Bone marrow (tissue), 2 donors: Measurements from ENCODE around the gene HIBADH.
"Not testable (repeated sequence)": the region's sequence is repeated elsewhere in the genome, so short reads cannot be mapped to it uniquely, and the experiment has no call there.

ENCODE experiments used
- DNase-seq, 2 donors: peaks; one replicate each; lab custom pipeline; 2025; lab: John Stamatoyannopoulos, UW

The HIBADH gene

DNA sequence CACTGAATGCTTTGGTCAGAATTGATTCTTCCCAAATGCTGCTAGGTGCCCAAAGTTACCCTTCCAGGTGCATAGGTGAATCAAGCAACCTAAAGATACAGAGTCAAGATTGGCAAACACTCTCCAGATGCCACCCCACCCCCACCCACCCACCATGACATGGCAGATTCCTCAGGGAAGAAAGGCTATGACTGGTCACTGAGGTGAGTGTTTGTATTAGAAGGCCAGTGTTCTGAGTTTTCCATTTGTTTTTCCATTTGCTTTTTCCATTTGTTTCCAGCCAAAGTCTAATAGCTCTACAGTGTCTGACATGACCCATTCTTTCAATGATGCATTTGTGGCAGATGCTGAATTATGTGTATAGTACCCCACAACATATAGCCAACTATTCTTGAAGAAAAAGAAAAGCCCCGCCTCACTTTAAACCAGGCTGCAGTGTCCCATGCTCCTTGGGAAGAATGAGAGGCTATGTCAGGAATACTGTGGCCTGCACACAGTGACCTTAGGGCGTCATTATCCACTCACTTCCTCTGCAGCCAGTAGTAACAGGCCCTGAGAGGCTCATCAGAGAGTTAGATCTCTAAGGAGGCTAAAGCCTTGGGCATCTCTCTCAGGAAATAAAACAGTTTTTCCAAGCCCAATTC, 16.1 kb upstream of the HIBADH start:
- no peak for DNase-seq

DNA sequence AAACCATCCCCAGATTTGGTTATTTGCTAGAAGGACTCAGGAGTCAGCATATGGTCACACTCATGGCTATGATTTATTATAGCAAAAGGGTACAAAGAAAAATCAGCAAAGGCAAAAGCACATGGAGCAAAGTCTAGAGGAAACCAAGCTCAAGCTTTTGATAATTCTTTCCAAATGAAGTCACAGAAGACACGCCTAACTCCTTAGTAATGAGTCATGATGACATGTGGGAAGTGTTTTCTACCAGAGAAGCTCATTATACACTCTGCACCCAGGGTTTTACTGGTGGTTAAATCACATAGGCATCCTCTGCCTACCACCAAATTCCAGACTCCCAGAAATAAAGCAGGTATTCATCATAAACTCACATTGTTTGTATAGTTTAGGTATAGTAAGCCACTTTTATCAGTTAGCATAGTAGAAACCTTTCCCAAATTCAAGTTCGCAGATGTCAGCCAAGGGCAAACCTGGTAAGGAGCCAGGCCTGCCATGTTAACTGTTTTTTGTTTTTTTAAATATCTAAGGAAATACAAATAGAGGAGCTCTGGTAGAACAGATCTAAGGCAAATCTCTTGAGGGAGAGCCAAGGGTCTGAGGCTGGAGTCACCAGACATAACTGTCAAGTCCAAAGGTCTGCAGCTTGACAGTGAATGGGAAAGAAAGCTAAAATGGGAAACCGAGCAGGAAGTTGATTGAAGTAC, 15.4 kb upstream of the HIBADH start:
- DNase-seq = no peak

DNA sequence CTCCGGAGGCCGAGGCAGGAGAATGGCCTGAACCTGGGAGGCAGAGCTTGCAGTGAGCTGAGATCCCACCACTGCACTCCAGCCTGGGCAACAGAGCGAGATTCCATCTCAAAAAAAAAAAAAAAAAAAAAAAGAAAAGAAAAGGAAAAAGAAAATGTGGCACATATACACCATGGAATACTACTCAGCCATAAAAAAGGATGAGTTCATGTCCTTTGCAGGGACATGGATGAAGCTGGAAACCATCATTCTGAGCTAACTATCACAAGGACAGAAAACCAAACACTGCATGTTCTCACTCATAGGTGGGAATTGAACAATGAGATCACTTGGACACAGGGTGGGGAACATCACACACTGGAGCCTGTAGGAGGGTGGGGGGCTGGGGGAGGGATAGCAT, 11.4 kb upstream of the HIBADH start:
- not testable (repeated sequence) for DNase-seq

DNA sequence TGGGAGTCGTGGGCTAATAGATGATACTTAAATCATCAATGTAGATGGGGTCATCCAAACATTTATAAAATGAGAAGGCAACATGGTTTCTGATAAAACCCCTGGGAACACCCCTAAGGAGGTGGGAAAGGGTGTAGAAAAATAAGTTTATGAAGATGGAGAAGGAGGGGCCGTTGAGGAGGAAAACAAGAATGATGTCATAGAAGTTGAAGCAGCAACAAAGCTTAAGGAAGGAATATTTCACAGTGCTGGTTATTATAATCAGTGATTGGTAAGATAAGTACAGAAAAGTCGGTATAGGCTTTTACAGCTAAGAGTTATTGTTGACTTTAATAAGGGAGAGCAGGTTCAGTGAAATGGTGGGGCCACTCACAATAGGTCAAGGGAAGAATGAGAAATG, 9.0 kb upstream of the HIBADH start:
- no peak for DNase-seq

DNA sequence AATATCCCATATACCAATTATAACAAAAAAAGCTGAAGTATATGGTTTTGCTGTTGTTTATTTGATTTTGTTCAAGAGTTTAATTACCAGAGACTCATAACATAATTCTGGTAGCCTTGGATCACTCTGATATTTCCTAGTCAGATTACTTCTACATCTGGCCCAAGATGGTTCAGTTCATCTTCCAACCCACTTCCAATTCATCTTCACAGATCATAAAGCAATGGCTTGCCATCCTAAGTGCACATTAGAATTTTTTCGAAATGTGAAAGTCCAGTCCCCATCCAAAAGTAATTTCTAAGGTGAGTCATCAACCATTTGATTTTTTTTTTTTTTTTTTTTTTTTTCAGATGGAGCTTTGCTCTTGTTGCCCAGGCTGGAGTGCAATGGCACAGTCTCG, 8.0 kb upstream of the HIBADH start:
- no peak for DNase-seq

DNA sequence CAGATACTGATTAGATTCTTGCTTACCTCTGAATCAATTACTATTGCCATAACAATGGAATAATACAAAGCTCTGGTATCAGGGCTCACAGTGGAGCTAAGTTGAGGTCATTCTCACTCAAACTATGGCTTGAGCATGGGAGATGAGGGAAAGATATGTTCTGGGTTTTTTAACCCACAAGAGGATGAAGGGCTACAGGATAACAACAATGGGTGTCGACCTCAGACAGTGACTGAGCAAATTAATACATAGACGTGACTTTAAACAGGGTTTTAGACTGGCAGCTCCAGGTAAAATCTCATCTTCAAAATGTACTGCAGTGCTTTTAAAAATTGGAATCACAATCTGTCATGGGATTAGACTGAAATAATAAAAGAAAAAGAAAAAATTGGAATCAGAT, 7.5 kb upstream of the HIBADH start:
- DNase-seq = no peak

DNA sequence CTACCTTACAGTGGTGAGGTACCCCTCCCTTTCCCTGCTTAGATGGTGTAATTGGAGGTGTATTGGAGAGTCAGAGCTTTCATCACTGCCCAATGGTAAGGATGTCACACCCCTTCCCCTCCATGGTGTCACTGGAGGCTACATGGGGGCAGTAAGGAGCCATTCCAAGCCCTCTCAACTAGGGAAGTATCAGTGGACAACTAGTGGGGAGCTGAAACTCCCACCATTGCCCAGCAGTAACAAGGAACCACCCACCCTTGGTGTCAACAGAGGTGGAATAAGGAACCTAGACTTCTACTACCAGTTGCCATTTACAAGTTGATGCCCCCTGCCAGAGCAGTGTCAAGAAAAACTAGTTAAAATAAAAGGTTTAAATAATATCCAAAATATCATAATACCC, 2.8 kb upstream of the HIBADH start:
- no peak for DNase-seq

DNA sequence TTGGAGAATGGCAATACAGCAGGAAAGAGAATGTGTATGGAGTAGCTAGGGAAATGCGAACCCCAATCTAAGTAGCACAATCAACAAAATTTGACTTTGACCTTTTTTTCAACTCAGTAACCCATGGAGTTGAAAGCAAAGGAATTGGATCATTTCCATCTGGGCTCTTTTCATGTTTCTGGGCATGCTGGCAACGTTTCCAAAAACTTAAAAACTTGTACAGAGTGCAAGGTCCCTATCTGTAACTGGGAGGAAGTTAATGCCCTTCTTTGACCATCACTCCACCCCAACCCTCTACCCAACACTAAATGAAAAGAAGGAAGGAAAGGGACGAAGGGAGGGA, 1.3 kb upstream of the HIBADH start:
- DNase-seq = no peak

DNA sequence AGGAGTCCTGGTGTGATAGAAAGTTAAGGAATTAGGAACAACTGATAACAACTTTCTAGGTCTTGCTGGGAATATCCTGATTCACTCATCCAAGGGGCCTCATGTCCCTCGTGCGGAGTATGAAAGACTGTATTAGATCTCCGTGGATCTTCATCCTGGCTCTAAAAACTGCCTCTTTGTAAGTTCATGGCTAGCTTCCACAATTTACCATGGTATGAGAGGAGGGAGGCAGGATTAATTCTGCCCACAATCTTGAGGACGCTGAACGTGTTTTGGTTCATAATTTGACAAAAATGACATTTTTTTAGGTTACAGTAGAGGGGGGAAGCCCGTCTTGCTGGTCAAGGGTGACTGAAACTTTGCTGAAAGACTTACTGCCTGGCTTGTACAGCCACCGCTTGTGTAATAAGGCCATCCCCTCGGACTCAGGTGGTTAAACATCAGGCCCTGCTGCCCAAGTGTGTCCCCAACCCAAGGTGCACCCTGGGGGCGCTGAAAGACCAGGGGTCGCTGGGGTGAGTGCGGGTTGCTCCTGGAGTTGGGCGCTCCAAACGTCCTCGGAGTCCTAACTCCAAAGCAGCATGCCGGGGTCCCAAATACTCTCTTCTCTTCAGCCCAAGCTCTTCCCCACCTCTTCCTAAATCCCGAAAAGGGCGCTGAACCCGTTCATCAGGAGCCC, 733 bp downstream of the HIBADH start:
- no peak for DNase-seq

DNA sequence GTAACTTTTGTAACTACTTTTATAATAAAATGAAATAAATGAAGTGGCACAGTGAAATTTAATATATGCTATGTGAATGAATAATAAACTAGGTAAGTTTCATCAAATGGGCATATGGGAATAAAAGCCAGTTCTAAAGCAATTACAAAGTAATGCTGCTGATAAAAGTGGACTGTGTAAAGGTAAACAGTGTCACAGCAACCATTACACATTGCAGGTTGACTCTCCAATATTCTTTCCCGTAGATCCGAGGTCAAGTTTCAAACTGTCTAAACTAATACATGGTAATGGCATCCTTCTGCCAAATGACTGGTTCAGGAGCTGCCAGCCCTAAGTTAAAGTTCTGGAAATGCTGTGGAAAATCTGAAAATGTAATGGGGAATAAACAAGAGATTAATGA, 6.0 kb downstream of the HIBADH start:
- no peak for DNase-seq

DNA sequence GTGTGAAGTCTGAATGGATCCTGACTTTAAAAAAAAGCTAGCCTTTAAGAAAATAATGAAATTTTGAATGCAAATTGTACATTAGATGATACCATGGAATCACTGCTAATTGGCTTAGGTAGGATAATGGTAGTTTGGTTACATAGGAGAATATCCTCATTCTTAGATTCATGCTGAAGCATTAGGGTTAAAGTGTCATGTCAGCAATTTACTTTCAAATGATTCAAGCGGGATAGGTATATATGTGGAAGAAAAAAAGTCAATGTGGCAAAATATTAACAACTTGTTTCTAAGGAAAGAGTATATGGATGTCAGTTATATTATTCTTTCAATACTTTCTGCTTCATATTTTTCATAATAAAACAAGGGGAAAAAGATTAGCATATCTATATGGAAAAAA, 7.5 kb downstream of the HIBADH start:
- DNase-seq = no peak

DNA sequence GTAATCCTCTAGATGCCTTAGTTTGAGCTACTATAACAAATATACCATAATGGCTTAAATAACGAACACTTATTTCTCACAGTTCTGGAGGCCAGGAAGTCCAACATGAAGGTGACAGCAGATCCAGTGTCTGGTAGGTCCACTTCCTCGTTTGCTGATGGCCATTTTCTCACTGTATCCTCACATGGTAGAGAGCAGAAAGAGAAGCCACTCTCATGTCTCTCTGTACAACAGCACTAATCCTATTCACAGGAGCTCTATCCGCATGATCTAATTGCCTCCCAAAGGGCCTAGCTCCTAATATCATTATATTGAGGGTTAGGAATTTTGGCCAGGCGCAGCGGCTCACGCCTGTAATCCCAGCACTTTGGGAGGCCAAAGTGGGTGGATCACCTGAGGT, 10.2 kb downstream of the HIBADH start:
- no peak for DNase-seq

DNA sequence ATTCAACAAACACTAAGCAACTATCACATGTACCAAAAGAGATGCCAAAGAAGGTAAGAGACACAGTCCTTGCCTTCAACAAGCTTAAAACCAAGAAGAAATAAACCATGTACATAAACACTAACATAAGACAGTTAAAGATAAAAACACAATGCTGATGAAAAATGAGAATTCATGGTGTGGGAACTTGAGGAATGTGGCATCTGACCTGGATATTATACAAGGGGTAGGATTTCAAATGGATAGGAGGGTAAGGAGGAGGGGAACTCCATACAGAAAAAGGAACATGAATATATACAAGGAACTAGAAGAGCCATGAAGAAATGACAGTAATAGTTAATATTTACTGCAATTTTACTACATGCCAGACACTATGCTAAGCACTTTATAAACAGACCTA, 11.0 kb downstream of the HIBADH start:
- no peak for DNase-seq

DNA sequence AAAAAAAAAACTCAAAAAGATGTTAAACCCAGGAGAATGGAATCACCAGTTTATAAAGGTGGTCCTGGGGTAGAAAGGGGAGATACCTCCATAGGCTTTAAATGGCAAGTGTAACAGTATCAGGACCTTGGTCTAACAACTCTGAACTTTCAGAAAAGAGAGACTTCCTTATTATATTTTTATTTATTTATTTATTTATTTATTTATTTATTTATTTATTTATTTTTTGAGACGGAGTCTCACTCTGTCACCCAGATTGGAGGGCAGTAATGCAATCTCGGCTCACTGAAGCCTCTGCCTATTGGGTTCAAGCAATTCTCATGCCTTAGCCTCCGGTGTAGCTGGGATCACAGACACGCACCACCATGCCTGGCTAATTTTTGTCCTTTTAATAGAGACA, 12.4 kb downstream of the HIBADH start:
- DNase-seq = no peak

DNA sequence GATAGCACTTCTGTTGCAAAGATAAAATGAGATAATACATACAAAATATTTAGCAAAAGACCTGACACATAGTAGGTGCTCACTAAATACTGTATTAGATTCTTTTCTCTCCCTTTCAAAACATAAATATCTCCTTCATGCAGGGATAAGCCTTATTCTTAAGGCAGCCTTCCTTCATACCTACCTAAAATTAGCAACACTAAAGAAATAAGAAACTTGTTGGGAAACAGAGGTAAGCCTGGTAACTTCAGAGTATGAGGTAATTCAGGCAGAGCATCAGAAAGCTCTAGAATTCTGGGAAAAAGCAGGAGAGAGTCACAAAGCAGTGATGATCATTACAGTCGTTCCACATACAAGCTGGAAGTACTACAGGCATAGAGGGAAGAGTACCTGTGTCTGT, 15.2 kb downstream of the HIBADH start:
- DNase-seq = no peak

DNA sequence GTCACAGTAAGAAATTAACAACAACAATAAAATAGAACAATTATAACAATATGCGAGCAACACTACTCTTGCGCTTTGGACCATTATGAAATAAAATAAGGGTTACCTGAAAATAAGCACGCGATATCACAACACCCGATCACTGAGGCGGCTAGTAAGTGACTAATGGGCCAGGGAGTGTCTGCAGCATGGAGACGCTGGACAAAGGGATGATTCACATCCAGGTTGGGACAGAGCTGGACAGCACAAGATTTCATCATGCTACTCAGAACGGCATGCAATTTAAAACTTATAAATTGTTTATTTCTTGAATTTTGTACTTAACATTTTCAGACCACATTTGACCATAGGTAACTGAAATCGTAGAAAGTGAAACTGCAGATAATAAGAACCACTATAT, 15.6 kb downstream of the HIBADH start:
- DNase-seq = no peak

DNA sequence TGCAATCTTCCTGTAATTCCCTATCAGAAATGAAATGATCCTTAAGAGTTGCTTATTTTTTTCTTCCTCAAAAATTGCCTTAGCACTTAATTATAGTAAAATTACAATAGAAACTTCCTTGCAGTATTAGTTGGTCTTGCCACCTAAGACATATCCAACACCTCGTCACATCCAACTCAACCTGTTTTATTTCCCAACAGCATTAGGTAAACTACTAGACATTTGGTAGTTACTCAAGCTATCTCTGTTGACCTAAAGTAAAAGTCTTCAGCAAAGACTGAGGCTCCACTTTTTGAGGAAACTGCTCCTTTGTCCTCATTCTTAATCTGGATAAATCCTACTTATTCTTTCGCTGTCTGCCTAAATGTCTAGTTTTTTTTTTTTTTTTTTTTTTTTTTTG, 20.4 kb downstream of the HIBADH start:
- no peak for DNase-seq

DNA sequence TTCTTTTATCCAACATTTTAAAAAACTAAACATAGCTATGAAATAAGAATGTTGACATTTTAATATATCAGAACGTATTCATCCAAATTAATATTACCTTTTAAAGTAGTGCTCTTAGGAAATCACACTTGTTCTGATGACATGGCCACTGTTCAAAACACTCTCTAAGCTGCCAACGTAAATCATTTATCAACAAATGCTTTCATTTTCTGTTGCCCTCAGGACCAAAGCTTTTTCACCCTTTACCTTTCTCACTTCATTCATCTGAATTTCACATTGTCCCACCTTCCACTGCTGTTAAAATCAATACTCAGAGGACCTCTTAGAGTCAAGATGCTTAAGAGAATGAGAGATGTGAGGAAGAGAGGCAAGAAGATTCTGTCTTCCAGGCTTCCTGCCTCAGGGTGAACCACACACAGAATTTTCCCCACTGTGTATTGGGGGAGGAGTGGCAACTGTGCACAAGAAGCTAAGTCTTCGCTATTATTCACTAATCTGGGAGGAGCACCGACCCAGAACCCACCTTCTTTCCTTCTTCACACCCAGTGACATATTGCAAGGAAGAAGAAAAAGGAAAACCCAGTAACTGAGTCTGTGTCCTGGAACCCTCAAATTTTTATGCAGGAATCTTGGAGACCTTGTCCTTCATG, 21.0 kb downstream of the HIBADH start:
- no peak for DNase-seq

DNA sequence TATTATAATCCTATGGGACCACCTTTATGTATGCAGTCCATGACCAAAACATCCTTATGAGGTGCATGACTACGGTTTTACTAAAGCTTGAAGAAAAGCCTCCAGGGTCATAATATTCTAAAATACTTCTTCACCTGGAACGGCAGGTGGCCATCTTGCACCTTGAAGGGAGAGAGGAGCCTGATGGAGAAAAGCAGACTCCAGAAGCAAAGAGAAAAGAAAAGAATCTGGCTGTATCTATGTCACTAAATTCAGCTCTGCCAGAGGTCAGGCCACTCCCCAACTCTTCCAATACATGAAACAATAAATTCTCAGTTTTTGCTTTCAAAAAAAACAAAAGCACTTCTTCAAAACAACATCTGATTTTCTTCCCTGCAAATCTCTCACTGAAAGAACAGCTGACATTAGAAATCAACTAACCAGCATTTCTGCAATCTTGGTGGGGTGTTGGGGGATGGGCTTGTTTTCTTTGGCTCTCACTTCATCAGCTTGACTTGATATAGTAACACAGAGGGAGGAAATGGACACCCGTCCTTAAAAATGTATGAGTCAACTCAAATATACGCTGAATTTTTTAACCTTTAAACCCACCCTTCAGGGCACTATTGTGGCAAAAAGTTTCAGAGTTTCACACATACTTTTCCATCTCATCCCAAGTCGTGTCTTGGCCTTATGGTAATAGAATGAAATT, 21.7 kb downstream of the HIBADH start:
- DNase-seq = no peak

DNA sequence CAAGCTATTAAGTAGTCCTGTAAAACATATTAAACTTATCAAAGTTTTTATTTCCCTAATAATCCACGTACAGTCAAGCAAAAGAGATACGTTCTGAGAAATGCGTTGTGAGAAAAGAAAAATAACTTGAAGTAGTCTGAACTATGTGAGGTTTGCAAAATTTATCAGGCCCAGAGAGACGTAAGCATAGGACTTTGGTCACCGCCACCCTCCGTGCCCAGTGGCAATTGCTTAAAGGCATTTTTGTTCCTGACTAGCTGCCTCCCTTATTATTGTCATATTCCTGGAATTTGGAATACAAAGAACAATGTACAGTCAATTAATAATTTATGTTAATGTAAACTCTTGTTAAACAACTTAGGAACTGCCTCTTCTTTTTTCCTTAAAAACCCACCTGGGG, 22.8 kb downstream of the HIBADH start:
- DNase-seq = no peak

DNA sequence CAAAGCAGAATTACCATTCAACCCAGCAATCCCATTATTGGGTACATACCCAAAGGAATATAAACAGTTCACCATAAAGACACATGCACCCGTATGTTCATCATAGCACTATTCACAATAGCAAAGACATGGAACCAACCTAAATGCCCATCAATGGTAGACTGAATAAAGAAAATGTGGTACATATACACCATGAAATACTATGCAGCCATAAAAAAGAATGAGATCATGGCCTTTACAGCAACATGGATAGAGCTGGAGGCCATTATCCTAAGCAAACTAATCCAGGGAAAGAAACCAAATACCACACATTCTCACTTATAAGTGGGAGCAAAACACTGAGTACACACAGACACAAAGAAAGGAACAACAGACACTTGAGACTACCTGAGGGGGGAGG, 23.6 kb downstream of the HIBADH start:
- not testable (repeated sequence) for DNase-seq

DNA sequence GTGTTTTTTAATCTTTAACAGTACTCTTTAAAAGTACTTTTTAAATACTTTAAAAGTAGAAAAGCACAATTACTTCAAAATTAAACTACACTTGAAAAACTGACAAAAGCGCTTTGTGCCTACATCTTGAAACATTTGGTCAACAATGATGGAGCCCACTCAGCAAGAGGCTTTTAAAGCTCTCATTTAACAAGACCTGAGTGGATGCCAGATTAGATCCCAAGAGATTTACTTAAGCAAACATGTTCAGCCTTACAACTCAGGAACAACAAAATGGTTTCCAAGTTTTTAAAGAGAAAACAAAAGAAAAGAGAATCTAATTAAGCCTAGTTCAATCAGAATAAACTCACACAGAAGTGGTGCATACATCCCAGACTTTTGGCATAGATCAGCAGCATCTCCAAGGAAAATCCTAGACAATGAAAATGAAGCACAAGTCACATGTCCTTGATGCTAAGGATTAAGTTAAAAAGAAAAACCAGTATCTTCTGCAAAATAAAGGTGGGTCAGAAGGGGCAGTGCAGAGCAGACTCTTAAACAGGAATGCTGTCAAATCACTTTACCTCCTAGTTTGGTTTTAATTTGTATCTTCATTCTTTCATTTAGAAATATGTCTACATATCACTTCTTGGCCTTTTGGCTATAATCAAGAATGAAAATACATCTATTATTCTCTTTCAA, 26.2 kb downstream of the HIBADH start:
- no peak for DNase-seq
